NK-92 (cell line): ENCODE results near the gene BUD31.
"Not testable (repeated sequence)": the region's sequence is repeated elsewhere in the genome, so short reads cannot be mapped to it uniquely, and the experiment has no call there.

Experiments used
- DNase-seq: peaks from one replicate; lab custom pipeline; 2025; ENCODE audit not compliant: unreplicated experiment; lab: John Stamatoyannopoulos, UW

Gene BUD31

DNA sequence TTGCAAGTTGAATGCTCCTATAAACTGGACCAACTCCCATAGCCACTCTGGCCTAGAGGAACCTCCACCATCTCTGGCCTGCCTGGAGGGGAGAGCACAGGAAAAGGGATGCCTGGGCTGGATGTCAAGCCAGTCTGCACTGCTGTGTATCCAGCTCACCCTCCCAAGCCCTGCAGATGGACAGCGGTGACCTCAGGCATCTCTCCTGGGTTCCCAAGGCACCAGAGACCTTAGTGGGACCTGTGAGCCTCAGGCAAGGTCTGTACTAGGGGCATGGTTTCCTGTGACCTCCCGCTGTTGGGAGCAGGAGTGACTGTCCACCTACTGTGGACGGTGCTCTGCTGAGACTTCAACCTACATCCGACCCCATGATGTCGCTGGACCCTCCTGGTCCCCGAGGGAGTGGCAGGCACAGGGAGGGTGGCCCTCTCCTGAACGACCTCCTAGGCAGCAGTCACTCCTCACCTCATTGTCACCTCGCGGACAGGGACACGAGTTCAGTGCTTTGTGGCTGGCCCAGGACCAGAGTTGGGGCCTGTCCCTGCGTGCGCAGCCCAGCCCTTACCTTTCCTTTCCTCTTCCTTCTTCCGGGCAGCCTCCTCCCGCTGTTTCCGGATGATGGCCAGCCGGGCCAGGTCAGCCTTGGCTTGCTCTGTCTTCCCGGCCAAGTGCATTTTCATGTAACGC, 11.3 kb upstream of the BUD31 start:
- DNase-seq = no peak

DNA sequence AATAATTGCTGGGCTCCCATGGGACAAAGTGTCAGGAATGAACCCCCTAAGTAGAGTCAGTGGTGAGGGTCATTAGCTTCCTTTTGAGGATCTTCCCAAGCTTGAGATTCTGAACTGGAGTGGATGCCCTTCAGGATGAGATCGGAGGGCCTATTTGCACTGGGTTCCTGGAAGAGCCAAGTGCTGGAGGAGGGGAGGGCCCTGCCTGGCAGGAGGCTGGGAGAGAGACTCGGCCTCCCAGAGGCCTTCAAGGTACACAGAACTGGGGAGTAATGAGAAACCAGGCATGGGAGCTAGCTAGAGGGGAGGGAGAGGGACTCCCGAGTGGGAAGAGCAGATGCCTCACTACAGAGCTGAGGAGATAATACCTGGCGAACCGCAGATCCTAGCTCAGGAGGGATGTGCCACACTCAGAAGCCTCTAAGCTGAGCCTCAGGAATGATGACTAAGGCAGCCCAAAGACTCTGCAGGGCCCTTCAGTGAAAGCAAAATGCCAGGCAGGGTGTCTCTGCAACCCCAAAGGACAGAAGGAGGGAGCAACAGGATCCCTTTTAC, 9.8 kb upstream of the BUD31 start:
- no peak for DNase-seq

DNA sequence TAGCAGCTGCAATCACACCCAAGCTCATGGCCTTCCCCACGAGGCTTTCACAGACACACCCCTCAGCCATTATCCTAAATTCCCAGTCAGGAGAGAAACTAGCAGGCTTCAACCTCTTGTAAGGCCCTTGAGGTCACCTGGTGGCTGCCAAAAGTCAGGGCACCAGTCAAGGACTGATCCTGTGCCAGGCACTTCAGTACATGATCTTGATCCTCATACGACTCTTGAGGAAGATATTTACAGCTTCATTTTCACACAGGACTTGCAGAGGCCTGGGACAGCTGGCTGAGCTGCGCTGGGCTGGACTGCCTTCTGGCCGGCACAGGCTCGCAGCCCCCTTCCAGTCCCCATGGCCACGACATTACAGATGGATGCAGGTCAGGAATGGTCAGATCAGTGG, 9.2 kb upstream of the BUD31 start:
- DNase-seq = no peak

DNA sequence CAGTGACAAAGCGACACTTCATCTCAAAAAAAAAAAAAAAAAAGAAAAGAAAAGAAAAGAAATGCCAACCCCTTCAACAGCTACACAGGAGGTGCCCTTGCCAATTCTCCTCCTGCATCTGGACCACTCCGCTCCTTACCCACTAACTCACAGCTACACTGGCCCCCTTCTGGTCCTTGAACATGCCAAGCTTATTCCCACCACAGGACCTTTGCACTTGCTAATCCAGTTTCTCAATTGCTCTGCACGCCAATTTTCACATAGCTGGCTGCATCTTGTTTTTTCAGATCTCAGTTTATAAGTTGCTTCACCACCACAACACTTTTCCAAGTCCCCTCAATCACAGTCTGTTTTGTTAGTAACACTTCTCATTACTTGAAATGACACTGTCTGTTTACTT, 5.9 kb upstream of the BUD31 start:
- DNase-seq = no peak

DNA sequence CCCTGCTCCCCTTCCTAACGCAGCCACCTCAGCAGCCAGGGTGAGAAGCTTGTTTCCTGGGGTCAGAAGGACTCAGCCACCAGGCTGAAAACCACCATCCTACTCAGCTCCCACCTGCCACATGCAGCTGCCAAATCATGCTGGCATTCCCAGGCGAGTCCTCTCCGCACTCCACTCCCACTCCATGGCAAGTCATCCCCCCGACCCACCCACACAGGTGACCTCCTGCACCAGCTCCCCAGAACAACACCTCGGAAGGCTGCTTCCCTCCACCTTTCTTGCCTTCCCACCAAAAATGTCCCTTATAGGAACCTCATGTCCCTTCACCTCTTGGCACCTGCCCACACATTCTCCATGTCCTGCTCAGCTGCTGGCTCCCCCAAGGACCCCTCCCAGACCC, 5.0 kb upstream of the BUD31 start:
- no peak for DNase-seq

DNA sequence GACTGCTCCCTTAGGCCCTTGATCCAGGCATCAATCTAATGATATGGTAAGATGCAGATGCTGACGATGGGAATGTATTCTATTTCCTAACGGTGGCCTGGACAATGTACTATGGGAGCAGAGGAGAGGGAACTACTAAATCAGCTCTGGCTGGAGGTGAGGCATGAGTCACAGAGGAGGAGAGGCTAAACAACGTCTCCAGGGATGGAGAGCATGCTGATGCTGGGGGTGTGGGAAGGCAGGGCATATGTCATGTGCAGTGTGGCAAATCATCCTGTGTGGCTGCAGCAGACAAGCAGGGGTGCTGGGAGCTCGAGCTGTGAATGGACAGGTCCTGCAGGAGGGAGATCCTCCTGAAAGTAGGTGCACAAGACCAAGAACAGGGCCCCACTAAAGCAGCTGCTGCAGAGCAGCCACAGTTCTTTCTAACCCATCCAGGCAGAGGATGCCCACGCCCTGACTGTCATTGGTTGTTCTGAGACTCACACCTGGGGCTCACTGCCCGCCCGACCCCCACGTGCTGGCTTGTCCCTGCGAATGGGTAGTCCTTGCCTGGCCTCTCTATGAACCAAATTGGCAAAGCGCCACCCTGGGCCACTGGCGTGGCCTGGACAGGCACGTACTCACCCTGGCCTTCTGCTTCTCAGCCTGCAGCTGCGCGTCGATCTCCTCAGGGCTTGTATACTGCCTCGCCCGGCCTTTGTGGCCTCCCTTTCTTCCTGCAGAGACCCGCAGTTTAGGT, 4.4 kb upstream of the BUD31 start:
- DNase-seq = no peak

DNA sequence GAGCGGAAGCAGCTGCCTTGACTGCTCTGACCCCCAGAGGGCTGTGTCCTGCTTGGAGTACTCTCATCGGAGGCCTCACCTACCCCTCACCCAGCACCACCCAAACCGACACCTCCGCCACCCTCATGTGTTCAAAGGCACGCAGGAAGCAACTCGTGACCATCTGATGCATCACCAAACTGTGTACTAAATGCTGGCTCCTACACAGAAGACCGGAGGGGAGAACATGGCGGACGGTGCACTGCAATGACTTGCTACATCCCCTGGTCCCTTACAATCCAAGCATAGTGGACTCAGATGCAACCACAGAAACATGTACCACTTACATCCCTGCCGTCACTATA, 3.8 kb upstream of the BUD31 start:
- DNase-seq = no peak

DNA sequence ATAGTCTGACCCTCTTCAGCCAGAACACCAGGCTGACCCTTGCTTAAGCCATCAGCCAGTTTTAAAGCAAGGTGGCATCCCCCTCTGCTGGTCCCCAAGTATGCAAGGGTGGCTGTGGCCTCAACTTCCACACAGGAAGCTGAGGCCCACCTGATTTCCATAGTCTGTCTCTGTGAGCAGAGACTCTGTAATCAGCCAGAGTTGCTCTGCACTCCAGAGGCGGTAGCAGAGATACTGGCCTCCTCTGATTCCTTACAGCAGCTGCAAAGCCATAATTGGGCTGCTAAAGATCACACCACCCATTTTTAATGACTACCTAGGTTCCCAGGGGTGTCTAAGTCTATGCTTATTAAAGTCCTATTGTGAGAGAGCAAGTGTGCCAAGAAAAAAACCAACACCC, 2.2 kb upstream of the BUD31 start:
- DNase-seq = no peak

DNA sequence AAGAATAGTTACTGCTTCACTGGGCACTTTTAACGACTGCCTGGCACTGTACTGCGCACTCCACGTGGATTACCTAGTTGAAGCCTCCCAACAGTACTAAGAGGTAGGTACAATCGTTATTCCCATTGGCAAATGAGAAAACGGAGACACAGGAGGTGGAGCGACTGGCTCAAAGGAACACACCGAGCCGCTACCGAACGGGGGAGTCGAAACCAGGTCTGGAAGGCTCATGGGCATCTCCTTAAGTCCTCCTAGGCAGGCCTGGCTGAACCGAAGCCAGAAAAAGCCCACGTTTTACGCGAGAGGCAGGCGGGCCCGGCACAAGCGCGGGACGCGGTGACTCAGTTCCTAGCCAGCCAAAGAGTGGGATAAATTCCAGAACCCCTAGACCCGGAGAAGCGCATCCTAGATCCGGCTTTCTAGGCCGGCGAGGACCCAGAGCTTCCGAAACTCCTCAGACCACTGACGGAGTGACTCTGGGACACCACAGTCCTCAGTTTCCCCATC, 844 bp upstream of the BUD31 start:
- DNase-seq = no peak

DNA sequence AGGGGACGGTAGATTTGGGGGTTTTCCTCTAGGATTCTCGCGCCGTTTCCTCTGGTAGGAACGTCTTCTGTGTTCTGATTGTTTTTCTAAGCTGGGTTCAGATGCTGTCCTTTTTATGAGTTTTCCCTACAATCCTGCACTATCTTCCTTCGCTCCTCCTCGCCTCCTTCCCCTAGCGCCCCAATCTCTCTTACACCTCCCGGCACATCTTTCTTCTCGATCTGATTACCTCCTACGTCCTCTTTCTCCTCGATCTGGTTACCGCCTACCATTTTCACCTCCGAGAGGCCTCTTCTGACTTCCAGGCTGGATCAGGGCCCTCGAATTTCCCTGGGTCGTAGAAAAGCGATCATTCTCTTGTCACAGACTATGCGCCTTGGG, 413 bp downstream of the BUD31 start:
- DNase-seq = no peak

DNA sequence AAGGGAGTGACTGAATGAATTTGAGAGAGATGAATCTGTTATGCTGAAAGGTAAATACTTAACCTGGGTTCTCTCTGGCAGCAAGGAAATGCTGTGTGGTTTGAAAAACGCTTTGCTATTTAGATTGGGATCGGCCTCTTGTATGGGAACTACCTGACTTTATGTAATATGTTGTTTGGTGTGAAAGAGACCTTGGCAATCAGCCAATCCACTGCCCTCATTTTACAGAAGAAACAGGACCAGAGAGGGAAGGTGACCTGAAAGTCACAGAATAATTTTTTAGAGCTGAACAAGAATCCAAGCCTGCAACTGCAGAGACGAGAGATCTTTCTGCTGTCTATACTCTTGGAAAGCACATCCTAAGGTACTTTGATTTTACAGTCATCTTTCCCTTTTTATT, 1.0 kb downstream of the BUD31 start:
- DNase-seq = no peak

DNA sequence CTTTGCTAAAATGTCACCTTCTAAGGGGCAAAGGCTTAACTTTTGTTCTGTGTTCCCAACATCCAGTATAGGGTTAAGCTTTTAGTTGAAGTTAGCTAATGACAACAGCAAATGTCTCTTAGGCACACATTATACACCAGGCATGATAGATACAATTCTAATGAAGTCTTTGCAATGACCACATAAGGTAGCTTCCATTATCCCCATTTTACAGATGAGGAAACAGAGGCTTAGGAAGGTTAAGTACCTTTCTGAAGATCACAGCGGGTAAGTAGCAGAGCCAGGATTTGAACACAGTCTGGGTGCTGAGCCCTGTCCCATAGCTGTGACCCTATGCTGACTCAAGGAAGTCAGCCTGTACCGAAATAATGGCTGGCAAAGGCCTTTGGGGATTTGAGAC, 1.9 kb downstream of the BUD31 start:
- no peak for DNase-seq

DNA sequence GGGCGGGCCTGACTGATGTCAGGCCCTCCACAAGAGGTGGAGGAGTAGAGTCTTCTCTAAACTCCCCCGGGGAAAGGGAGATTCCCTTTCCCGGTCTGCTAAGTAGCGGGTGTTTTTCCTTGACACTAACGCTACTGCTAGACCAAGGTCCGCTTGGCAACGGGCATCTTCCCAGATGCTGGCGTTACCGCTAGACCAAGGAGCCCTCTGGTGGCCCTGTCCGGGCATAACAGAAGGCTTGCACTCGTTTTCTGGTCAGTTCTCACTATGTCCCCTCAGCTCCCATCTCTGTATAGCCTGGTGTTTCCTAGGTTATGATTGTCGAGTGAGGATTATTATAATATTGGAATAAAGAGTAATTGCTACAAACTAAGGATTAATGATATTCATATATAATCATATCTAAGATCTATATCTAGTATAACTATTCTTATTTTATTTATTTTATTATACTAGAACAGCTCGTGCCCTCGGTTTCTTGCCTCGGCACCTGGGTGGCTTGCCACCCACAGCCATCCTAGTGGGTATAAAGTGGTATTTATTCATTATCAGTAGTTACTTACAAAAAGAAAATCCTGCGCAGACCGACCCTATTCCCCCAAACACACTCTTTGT, 6.9 kb downstream of the BUD31 start:
- not testable (repeated sequence) for DNase-seq

DNA sequence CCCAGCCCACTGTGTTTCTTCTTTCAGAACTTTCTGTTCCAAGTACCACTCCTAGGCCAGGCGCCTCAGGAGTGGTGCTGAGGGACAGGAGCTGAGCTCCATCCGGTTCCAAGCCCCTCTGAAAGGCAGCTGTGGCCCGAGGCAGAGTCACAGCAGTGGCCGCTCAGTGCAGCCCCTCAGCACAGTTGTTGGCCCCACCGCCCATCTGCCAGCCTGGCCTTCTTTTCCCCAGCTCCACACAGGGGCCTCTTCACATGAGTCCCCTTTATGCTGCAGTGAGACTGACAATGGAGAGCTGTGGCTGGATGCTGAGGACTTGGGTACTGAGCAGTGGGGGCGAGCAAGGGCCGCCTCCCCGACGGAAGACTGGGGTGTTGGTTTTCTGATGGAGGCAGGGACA, 9.5 kb downstream of the BUD31 start:
- DNase-seq = no peak

DNA sequence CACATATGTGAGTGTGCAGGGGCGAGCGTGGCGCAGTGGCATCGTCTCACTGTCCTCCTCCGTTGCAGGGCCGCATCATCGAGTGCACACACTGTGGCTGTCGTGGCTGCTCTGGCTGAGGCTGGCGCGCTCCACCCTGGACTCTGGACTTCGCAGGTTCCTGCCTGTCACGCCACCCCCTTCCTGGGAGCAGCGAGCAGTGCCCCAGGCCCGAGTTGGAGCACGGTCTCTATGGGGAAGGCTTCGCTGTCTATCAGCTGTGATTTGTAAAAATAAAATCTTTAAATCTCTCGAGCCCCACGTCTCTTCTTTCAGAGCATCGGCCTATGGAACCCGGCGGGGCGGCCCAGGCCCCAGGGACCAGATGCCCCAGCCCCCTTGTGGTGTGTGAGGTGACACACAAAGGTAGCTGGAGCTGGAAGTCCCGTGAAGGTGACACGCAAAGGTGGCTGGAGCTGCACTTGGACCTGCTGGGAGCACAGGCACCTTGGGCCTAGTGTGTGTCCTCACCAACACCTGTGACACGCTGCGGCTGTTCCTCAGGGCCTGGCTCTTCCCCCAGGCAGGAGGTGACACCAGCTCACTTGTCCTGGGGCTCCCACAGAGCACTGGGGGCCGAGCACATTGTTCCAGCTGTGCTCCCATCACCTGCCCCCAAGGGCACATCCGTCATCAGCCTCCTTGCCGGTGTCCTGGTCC, 10.7 kb downstream of the BUD31 start:
- DNase-seq = no peak

DNA sequence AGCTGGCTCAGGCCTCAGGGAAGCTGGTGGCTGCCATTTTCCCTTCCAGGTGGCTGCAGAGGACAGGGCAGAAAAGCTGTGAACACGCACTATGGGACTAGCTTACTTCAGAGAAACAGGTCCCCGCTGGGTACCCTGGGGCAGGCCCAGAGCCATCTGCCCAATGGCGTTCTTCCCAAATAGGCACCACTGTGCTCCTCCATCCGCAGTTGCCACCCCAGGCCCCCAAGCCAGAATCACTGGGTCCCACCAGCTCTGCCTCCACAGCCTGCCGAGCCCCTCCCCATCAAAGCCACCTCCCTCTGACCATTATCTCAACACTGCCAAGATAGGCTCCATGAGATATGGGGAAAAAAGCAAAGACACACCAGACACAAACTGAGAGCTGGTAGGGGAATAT, 11.4 kb downstream of the BUD31 start:
- DNase-seq = no peak

DNA sequence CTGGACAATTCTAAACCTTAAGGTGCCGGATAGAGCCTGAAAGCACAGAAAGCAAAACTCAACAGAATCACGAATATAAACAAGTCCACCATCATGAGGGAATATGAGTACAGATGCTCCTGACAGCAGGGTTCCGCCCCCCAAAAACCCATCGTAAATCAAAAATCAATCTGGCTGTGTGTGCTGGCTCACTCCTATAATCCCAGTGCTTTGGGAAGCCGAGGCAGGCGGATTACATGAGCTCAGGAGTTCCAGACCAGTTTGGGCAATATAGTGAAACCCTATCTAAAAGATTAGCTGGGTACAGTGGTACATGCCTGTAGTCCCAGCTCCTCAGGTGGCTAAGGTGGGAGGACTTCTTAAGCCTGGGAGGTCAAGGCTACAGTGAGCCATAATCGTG, 12.2 kb downstream of the BUD31 start:
- no peak for DNase-seq

DNA sequence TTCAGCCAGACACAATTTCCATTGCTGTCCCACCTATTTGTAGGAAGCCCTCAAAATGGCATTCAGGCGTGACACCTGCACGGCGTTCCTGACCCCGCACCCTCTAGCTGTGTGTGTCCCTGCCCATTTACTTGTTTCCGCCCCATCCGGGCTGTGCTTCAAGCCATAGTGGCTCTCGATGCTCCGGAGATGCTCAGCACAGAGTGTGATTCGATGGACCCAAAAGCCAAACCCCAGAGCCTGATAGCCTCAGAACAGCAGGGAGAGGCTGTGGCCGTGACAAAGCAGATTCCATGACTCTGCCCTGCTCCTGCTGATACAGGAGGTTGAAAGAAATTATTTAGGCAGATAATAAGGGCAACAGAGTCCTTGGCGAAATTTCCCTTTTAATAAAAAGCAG, 13.4 kb downstream of the BUD31 start:
- DNase-seq = no peak

DNA sequence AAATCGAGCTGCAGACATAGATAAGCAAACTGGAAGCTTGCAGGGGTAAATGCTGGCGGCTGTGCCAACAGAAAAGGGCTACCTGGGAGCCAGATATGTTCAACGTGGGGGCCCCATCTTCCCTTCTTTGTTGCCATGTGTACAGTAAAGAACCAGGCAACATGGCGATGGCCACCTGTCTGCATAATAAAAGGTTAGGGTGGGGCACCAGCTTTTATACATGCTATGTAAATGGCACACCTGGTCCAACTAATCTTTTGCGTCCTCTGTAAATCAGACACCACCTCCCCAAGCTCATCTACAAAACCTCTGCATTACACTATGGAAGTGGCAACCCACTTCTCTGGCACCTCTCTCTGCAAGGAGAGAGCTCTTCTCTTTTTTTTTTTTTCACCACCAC, 13.9 kb downstream of the BUD31 start:
- DNase-seq = no peak

DNA sequence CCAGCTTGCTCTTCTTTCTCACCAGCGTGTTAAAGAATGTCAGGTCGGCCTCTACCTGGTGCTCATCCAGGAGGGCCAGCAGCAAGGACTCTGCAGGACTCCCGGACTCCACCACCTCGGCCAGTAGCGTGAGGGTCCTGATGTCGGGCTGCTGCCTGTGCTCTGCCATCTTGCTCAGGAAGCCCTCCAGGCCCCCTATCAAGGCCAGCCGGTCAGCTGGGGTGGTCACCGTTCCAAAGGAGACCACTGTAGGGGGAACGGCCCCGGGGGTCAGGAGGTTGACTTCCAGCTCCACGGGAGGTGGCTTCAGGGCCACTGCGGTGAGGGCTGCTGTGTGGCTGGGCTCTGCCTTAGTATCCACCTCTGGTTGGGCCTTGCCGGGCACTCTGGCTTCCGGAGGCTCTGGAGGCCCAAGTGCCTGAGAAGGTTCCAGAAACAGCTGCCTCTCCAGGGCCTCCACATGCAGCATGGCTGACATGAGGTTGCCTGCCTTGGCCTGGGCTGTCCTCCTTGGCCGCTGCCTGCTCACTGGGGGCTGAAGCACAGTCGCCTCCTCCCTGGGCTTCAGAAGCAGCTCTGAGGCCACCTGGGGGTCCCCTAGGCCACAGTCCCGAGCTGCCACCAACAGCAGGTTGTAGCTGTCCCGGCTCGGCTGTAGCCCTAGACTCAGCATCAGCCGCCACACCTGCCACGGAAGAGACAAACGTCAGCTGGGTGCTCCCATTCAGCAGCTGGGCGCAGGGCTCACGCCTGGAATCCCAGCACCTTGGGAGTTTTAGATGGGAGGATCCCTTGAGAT, 16.4 kb downstream of the BUD31 start:
- DNase-seq = no peak
